Sigmoid colon (tissue), 7 donors: ENCODE data around the gene MORN5. TPM values are rescaled to one million over a fixed set of nuclear protein-coding genes. Genes with fewer than 3 reads are reported as not detected.

Experiments
- DNase-seq: peaks from one replicate; pipeline ENCODE4 v3.0.0-alpha.2; 2019
- H3K27ac ChIP-seq, 4 donors: fragments of 200-600 bp; sonication (generic); one replicate each; pipeline ENCODE4 v1.5.1; 2016 to 2019; ENCODE audit warnings: mild to moderate bottlenecking in 1 of 4
- H3K27me3 ChIP-seq, 3 donors: fragments of 200-600 bp; sonication (generic); one replicate each; pipeline ENCODE4 v1.5.1; 2019; ENCODE audit warnings: mild to moderate bottlenecking in 1 of 3
- H3K36me3 ChIP-seq, 4 donors: fragments of 200-600 bp; sonication (generic); one replicate each; pipeline ENCODE4 v1.5.1; 2016 to 2019
- H3K4me1 ChIP-seq, 4 donors: fragments of 200-600 bp; sonication (generic); one replicate each; pipeline ENCODE4 v1.5.1; 2017 to 2019
- H3K4me3 ChIP-seq, 4 donors: fragments of 200-600 bp; sonication (generic); one replicate each; pipeline ENCODE4 v1.5.1; 2017 to 2019; ENCODE audit warnings: mild to moderate bottlenecking in 2 of 4, moderate library complexity in 1 of 4
- H3K9me3 ChIP-seq, 4 donors: fragments of 200-600 bp in 3 of 4; sonication (generic) in 3 of 4; one replicate each; pipeline versions ENCODE4 v1.5.1 to v1.6.1; 2013 to 2019
- CTCF ChIP-seq, 4 experiments: fragments of 450-650 bp in 3 of 4; fragments of 200-600 bp in 1 of 4; IDR thresholded peaks; one replicate each; pipeline ENCODE4 v1.5.1; 2016 to 2019; ENCODE audit warnings: antibody characterized with exemption in 4 of 4, mild to moderate bottlenecking in 3 of 4, moderate library complexity in 2 of 4
- EP300 ChIP-seq, 4 donors: sonication (generic); formaldehyde crosslinking; IDR thresholded peaks; one replicate each; pipeline ENCODE4 v1.6.1; 2017; ENCODE audit warnings: antibody characterized with exemption in 4 of 4
- POLR2A ChIP-seq, 2 donors: fragments of 450-650 bp; IDR thresholded peaks; one replicate each; pipeline ENCODE4 v1.6.1; 2016; ENCODE audit warnings: antibody characterized with exemption in 2 of 2, mild to moderate bottlenecking in 2 of 2, moderate library complexity in 2 of 2
- POLR2AphosphoS5 ChIP-seq, 4 donors: sonication (generic); formaldehyde crosslinking; IDR thresholded peaks; one replicate each; pipeline ENCODE4 v1.6.1; 2017; ENCODE audit warnings: antibody characterized with exemption in 4 of 4
- WGBS, 2 donors: extraction: QIAGEN DNeasy Blood & Tissue Kit; methylation state at CpG; one replicate each; pipeline ENCODE4 v1.1.7; 2013; 5-methylcytosine and 5-hydroxymethylcytosine counted together
- intact Hi-C: fragments of 100-400 bp; cut with DNase I; formaldehyde crosslinking; loops from one replicate; pipeline ENCODE4 v1.15.1; 2023
- polyA plus RNA-seq, 3 donors: library from polyadenylated mRNA; stranded (reverse); fragments of 200-250 nt; gene quantifications; one replicate each; pipeline ENCODE4 v1.2.3, GENCODE V29; 2013
- total RNA-seq, 4 donors: library from RNA; depleted of rRNA; stranded (reverse); fragments of >200 nt; gene quantifications; one replicate each; pipeline ENCODE4 v1.1.0, GENCODE V29; 2016
- donor health status: healthy with polysubstance abuse.
- donor health status: Bipolar disorder and iron deficiency.
- donor health status: healthy.

Gene MORN5
- total and polyA plus RNA-seq, 7 donors = 2.4 to 45.7 (median 30.3) TPM; not detected in 1

GRCh38 chr9:122205176-122205575, 45.5 kb downstream of the MORN5 start:
- Histone ChIP-seq H3K4me1 (no peaks in the 10 kb centered on the region), H3K36me3 (no peaks in the 10 kb centered on the region), H3K27ac (no peak overlapping the region), H3K4me3 (no peak overlapping the region), H3K9me3 (no peaks in the 10 kb centered on the region), H3K27me3 (no peaks in the 10 kb centered on the region)
- TF ChIP-seq EP300 (IDR thresholded peaks at IDR 0.05) (no peak), POLR2A (IDR thresholded peaks at IDR 0.05) (no peak)
- WGBS, 2 donors = 91% methylated on average over 8 of the region's 8 CpGs
- intact Hi-C loops = no loop called here
- DNase-seq = no peak

DNA sequence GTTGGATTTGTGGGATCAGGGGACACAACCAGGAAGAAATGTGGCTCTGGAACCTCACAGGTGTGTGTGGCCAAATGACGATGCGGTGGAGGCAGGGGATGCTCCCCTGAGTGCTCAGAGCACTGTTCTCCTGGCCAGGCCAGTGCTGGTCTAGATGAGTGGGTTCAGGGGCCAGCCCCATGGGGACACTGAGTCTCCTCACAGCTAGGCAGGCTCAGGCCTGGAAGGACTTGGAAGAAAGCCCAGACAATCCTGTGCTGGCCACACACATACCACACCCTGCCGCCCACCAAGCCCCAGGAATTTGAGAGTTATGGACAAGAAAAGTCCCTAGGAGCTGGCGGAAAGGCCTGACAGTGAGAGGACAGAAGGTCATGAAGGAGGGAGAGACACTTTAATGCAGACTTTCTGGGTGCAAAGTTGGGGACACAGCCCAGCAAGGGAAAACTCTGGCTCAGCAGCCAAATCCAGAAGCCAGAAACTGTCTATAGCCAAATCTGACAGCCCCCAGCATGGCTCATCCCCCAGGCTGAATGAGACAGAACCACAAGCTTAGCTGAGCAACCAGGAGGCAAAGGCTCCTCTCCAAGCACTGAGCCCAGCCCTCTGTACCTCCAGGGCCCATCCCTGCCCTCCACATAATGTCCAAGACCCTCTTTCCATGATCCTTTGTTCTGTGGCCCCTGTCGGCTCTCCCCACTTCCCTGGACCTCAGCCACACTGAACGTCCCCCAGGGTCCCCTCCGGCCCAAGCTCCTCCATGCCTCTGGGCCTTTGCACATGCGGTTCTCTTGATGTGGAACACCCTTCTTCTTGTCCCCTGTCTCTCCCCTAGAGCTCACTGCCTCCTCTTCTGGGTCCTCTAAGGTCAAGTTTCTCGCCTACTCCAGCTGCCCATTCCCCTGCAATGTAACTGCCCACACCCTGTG, 46.7 kb downstream of the MORN5 start:
- Histone ChIP-seq H3K27ac (no peak overlapping the region), H3K36me3 (no peaks in the 10 kb centered on the region), H3K27me3 (peaks cover 0 to 6% (median 2%) of the 10 kb centered on the region in 3 donors), H3K9me3 (no peaks in the 10 kb centered on the region), H3K4me1 (no peaks in the 10 kb centered on the region), H3K4me3 (no peak overlapping the region)
- TF ChIP-seq POLR2AphosphoS5 (IDR thresholded peaks at IDR 0.05) = no peak
- no peak for TF ChIP-seq CTCF (IDR thresholded peaks at IDR 0.05)
- no peak for TF ChIP-seq POLR2A (IDR thresholded peaks at IDR 0.05)
- TF ChIP-seq EP300 (IDR thresholded peaks at IDR 0.05) = no peak
- DNase-seq = no peak
- 86 to 87% methylated on average over 9 of the region's 9 CpGs for WGBS, 2 donors
- intact Hi-C loops = no loop called here

DNA sequence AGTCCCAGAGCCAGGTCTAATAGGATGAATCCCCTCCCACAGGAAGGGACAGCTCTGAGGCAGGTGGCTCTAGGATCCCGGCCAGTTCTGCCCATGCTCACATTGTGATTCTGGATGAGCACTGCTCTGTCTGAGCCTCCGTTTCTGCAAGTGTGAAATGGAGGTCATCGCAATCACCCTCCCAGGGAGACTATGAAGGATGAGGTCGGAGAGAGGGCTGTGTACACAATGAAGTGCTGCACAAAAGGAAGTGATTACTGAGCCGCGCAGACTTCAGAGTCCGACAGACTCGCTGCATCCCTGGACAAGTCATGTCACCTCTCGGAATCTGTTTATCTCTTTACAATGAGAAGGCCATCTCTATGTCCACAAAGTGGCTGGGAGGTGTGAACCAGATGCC, 47.4 kb downstream of the MORN5 start:
- H3K4me1 ChIP-seq = no peaks in the 10 kb centered on the region
- no peak overlapping the region for H3K4me3 ChIP-seq
- no peak overlapping the region for H3K27ac ChIP-seq
- DNase-seq = no peak
- intact Hi-C loops = no loop called here
- TF ChIP-seq POLR2A (IDR thresholded peaks at IDR 0.05) = no peak
- no peak for TF ChIP-seq EP300 (IDR thresholded peaks at IDR 0.05)
- TF ChIP-seq POLR2AphosphoS5 (IDR thresholded peaks at IDR 0.05) = no peak
- TF ChIP-seq CTCF (IDR thresholded peaks at IDR 0.05) = no peak
- H3K27me3 ChIP-seq = peaks cover under 1 to 13% (median 2%) of the 10 kb centered on the region in 3 donors
- no peaks in the 10 kb centered on the region for H3K9me3 ChIP-seq
- 79% methylated on average over 9 of the region's 9 CpGs for WGBS, 2 donors
- no peaks in the 10 kb centered on the region for H3K36me3 ChIP-seq

DNA sequence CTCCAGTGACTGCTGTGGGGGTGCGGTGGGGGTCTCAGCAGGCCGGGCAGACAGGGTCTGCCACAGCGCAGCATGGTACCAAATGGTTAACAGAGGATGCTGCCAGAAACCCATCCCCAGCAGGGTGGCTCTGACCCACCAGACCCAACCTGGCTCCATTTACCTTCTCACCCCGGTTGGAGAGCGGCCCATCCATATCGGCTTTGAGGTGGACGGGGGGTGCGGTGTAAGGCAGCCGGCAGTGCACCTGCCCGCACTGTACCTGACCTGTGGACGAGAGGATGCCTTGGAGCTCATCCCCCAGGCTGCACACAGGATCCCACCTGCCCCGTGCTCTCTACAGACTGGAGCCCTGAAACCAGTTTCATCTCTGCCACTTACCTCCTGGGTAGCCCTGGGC, 49.7 kb downstream of the MORN5 start:
- 94 to 95% methylated on average over 12 of the region's 12 CpGs for WGBS, 2 donors
- H3K4me3 ChIP-seq = no peak overlapping the region
- peaks cover 17 to 37% (median 24%) of the 10 kb centered on the region in 3 donors for H3K27me3 ChIP-seq
- DNase-seq = no peak
- peaks cover 0 to 13% (median 13%) of the 10 kb centered on the region in 4 donors for H3K4me1 ChIP-seq
- no peaks in the 10 kb centered on the region for H3K36me3 ChIP-seq
- intact Hi-C loops = no loop called here
- no peaks in the 10 kb centered on the region for H3K9me3 ChIP-seq
- H3K27ac ChIP-seq = no peak overlapping the region
- no peak for TF ChIP-seq EP300 (IDR thresholded peaks at IDR 0.05)
- TF ChIP-seq POLR2AphosphoS5 (IDR thresholded peaks at IDR 0.05) = no peak
- TF ChIP-seq CTCF (IDR thresholded peaks at IDR 0.05) = no peak
- no peak for TF ChIP-seq POLR2A (IDR thresholded peaks at IDR 0.05)

DNA sequence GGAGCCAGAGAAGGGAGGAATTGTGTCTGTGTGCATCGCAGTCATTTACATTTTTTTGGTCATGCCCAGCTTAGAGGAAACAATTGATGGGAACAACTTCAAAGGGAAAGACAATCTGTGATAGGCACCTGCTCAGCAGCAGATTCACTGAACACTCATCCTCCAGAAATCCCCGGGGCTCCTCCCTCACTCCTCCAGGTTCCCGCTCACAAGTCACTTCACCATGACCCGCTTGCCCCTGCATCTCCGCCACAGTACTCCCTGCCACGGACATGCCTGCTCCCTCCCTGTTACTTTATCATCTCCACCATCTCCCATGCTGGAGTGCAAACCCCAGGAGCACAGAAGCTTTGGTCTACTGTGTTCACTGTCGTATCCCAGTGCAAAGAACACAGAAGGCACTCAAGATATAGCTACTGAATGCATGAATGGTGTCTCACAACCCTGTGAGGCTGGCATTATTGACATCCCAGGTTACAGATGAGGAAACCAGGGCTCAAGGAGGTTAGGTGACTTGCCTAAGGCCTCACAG, 52.8 kb downstream of the MORN5 start:
- H3K27me3 ChIP-seq = peaks cover 35 to 68% (median 48%) of the 10 kb centered on the region in 3 donors
- 80 to 89% methylated on average over 7 of the region's 7 CpGs for WGBS, 2 donors
- intact Hi-C loops = no loop called here

More for the DNA sequence above, 52.8 kb downstream of the MORN5 start:
- H3K9me3 ChIP-seq = no peaks in the 10 kb centered on the region
- no peaks in the 10 kb centered on the region for H3K36me3 ChIP-seq
- TF ChIP-seq POLR2A (IDR thresholded peaks at IDR 0.05) (no peak), CTCF (IDR thresholded peaks at IDR 0.05) (no peak), EP300 (IDR thresholded peaks at IDR 0.05) (no peak), POLR2AphosphoS5 (IDR thresholded peaks at IDR 0.05) (no peak)
- peaks cover 0 to 16% (median 15%) of the 10 kb centered on the region in 4 donors for H3K4me1 ChIP-seq
- H3K27ac ChIP-seq = no peak overlapping the region
- DNase-seq = peak; percentile 39
- no peak overlapping the region for H3K4me3 ChIP-seq
